Fibroblast of the aortic adventitia (primary cell): ENCODE data around the gene GALNT11. TPM values are rescaled to one million over a fixed set of nuclear protein-coding genes. Genes with fewer than 3 reads are reported as not detected.
"Not testable (repeated sequence)": the region's sequence is repeated elsewhere in the genome, so short reads cannot be mapped to it uniquely, and the experiment has no call there.

ENCODE experiments used
- DNase-seq: peaks from one replicate; pipeline ENCODE4 v3.0.0-alpha.2; 2010; ENCODE audit warnings: low read depth
- H3K4me3 ChIP-seq: 2 replicates; pipeline ENCODE4 v1.5.1; 2011; ENCODE audit warnings: low read depth, mild to moderate bottlenecking, control low read depth, low read length, moderate library complexity
- CTCF ChIP-seq: IDR thresholded peaks from 2 replicates; pipeline ENCODE4 v1.5.1; 2011; ENCODE audit warnings: mild to moderate bottlenecking, low read length, control low read depth, inconsistent platforms; ENCODE audit not compliant: insufficient read depth
- total RNA-seq: library from RNA; depleted of rRNA; stranded (reverse); fragments of >200 nt; gene quantifications from 2 replicates; pipeline ENCODE4 v1.2.3, GENCODE V29; 2012; ENCODE audit warnings: low replicate concordance

The GALNT11 gene
- total RNA-seq, 1 donor, result 40.0 TPM

- no peak overlapping the region for H3K4me3 ChIP-seq
- no peak for DNase-seq
- no peak for TF ChIP-seq CTCF
These were observed 53.3 kb downstream of the GALNT11 start for GRCh38 chr7:152078786-152079185.

DNA sequence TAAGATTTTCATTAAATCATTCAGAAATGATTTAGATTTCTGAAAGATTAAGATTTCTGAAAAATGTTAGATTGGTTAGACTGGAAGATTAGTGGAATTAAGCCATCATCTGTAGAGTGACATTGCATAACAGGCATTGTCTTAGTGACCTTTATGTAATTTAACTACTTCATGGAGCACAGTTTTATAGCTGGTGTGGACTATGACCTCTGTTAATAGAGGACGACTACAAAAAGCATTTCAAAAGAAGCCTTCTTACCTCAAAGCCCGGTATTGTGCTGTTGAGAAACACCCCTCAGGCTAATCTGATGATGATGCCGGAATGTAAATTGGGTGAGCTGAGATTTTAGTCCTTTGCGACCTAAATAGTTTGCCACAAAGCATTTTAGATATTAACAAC, 55.6 kb downstream of the GALNT11 start:
- no peak for DNase-seq
- no peak for TF ChIP-seq CTCF
- no peak overlapping the region for H3K4me3 ChIP-seq

- DNase-seq, H3K4me3 ChIP-seq: not testable (repeated sequence)
These were observed 56.7 kb downstream of the GALNT11 start for GRCh38 chr7:152082073-152082721.

- no peak for TF ChIP-seq CTCF
These were observed 59.7 kb downstream of the GALNT11 start for GRCh38 chr7:152085131-152085530.

GRCh38 chr7:152086513-152086912, 61.0 kb downstream of the GALNT11 start:
- H3K4me3 ChIP-seq, result no peak overlapping the region
- TF ChIP-seq CTCF, result no peak
- no peak for DNase-seq

More at GRCh38 chr7:152085131-152085530, 59.7 kb downstream of the GALNT11 start:
- H3K4me3 ChIP-seq, result no peak overlapping the region
- no peak for DNase-seq

DNA sequence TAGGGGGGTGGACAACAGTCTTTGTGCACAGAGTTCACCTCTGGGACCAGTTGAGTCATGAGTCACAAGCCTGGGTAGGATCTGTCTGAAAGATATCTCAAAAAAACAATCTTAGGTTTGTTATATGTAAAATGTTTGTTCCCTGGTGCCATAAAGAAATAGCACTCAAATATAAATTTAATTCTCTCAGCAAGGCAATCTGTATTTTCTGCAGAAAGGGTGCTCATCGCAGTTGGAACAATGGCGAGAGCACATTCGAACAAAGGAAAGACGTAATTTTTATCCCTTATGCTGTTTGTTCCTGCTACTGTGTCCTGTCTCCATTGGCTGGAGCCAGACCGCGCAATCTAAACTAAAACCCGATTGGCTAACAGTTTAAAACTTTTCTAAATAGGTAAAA, 63.7 kb downstream of the GALNT11 start:
- no peak for DNase-seq
- no peak overlapping the region for H3K4me3 ChIP-seq
- TF ChIP-seq CTCF, result no peak

DNA sequence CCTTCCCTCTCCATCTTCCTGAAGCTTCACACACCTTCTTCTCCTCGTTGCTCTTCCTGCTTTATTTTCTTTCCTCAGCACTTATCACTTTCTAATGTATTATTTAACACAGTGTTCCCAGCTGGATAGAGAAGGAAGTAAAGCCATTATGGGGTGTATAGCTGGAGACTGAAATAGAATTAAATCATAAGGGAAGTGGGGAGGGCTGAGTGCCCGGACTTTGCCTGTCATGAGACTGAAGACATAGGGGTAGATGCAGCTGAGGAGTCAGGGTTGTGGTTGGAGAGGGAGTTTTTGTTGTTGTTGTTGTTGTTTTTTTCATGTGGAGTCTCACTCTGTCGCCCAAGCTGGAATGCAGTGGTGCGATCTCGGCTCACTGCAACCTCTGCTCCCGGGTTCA, 65.3 kb downstream of the GALNT11 start:
- no peak for DNase-seq
- H3K4me3 ChIP-seq, result no peak overlapping the region
- TF ChIP-seq CTCF, result no peak
